Measurements from ENCODE around the gene BAMBI.

Gene BAMBI

DNA sequence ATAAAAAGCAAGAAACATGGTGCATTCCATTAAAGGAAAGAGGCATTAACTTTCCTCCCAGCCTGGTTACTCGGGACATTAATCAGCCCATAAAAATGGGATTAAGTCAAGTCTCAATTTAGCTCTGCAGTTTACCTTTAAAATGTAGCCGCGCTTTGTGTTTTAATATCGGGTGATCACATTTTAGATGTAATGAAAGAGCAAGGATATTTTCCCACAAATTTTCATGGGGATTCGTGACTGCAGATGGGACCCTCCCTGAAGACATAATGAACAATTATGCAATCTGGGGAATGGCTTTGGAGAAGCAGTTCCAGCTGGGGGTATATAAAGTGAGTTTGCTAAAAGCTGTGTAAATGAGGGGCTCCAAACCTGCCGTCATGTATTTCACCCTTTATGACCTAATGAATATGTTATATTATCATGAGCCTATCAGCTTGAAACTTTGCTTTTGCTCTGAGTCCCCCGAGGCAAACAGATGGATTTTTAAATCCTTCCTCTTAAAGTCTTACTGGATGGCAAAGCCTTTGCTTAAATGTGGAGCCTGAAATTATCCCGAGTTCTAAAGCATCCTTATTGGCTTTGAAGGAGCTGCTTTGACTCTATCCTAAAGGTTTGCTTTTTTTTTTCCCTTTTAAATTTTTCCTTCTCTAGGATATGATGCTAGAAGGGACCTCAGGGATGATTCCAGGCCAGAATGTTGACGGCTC lies 31.8 kb downstream of the BAMBI start:
- Histone ChIP-seq H3K27ac (ENCODE audit: low read length) (no peak overlapping the region), H3K9ac (ENCODE audit: low read length in 2 of 2) (no peak overlapping the region), H3K9me3 (ENCODE audit: control insufficient read depth in 2 of 2, low read length in 2 of 2) (peaks cover 0 to 5% of the 10 kb centered on the region in 2 donors), H3K36me3 (ENCODE audit: control insufficient read depth in 2 of 2, insufficient read depth in 2 of 2, low read length in 2 of 2) (no peaks in the 10 kb centered on the region), H3K27me3 (ENCODE audit: control insufficient read depth in 1 of 2, insufficient read depth in 2 of 2, low read length in 2 of 2) (no peaks in the 10 kb centered on the region), H3K4me1 (ENCODE audit: control insufficient read depth, insufficient read depth, low read length) (no peaks in the 10 kb centered on the region), H3K4me3 (ENCODE audit: low read length in 2 of 2) (no peak overlapping the region)

- H3K36me3 ChIP-seq (ENCODE audit: control insufficient read depth in 2 of 2, insufficient read depth in 2 of 2, low read length in 2 of 2), result no peaks in the 10 kb centered on the region
- no peaks in the 10 kb centered on the region for H3K4me1 ChIP-seq (ENCODE audit: control insufficient read depth, insufficient read depth, low read length)
- H3K9me3 ChIP-seq (ENCODE audit: control insufficient read depth in 2 of 2, low read length in 2 of 2), result peaks cover 0 to 5% of the 10 kb centered on the region in 2 donors
- no peak overlapping the region for H3K9ac ChIP-seq (ENCODE audit: low read length in 2 of 2)
- H3K4me3 ChIP-seq (ENCODE audit: low read length in 2 of 2), result no peak overlapping the region
- H3K27ac ChIP-seq (ENCODE audit: low read length), result no peak overlapping the region
- no peaks in the 10 kb centered on the region for H3K27me3 ChIP-seq (ENCODE audit: control insufficient read depth in 1 of 2, insufficient read depth in 2 of 2, low read length in 2 of 2)
These were observed 33.0 kb downstream of the BAMBI start for GRCh38 chr10:28710202-28710886.

- Histone ChIP-seq H3K27me3 (ENCODE audit: control insufficient read depth in 1 of 2, insufficient read depth in 2 of 2, low read length in 2 of 2) (no peaks in the 10 kb centered on the region), H3K9ac (ENCODE audit: low read length in 2 of 2) (no peak overlapping the region), H3K9me3 (ENCODE audit: control insufficient read depth in 2 of 2, low read length in 2 of 2) (peaks cover 0 to 5% of the 10 kb centered on the region in 2 donors), H3K4me3 (ENCODE audit: low read length in 2 of 2) (no peak overlapping the region), H3K4me1 (ENCODE audit: control insufficient read depth, insufficient read depth, low read length) (no peaks in the 10 kb centered on the region), H3K27ac (ENCODE audit: low read length) (no peak overlapping the region), H3K36me3 (ENCODE audit: control insufficient read depth in 2 of 2, insufficient read depth in 2 of 2, low read length in 2 of 2) (no peaks in the 10 kb centered on the region)
These were observed 33.7 kb downstream of the BAMBI start for GRCh38 chr10:28711041-28711440.

GRCh38 chr10:28711776-28712175 lies 34.5 kb downstream of the BAMBI start:
- Histone ChIP-seq H3K27ac (ENCODE audit: low read length) (no peak overlapping the region), H3K9me3 (ENCODE audit: control insufficient read depth in 2 of 2, low read length in 2 of 2) (peaks cover 0 to 5% of the 10 kb centered on the region in 2 donors), H3K4me1 (ENCODE audit: control insufficient read depth, insufficient read depth, low read length) (no peaks in the 10 kb centered on the region), H3K36me3 (ENCODE audit: control insufficient read depth in 2 of 2, insufficient read depth in 2 of 2, low read length in 2 of 2) (no peaks in the 10 kb centered on the region), H3K27me3 (ENCODE audit: control insufficient read depth in 1 of 2, insufficient read depth in 2 of 2, low read length in 2 of 2) (no peaks in the 10 kb centered on the region), H3K9ac (ENCODE audit: low read length in 2 of 2) (no peak overlapping the region), H3K4me3 (ENCODE audit: low read length in 2 of 2) (no peak overlapping the region)

DNA sequence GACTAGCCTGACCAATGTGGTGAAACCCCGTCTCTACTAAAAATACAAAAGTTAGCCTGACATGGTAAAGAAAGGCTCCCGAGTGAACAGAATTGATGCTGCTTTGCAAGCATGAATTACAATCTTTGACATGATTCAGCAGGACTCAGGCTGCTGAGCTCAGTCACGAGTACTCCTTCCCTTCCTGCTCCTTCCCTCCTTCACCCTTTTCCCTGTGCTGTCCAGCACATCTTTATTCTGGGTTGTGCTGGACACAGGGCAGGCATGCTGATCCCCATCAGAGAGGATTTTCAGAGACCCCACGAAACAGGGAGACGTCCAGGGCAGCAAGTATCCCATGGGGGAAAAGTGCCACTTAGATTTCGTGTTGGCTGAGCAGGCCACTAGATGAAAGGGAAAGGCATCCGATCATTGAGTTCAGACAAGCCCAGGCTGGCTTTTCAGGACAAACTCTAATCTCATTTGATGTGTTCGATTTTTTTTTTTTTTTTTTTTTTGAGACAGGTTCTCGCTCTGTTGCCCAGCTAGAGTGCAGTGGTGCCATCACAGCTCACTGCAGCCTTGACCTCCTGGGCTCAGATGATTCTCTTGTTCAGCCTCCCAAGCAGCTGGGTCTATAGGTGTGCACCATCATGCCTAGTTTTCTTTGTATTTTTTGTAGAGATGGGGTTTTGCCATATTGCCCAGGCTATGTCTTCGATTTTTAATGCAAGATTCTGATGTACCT lies 36.5 kb downstream of the BAMBI start:
- Histone ChIP-seq H3K36me3 (ENCODE audit: control insufficient read depth in 2 of 2, insufficient read depth in 2 of 2, low read length in 2 of 2) (no peaks in the 10 kb centered on the region), H3K9ac (ENCODE audit: low read length in 2 of 2) (no peak overlapping the region), H3K4me3 (ENCODE audit: low read length in 2 of 2) (no peak overlapping the region), H3K4me1 (ENCODE audit: control insufficient read depth, insufficient read depth, low read length) (no peaks in the 10 kb centered on the region), H3K27me3 (ENCODE audit: control insufficient read depth in 1 of 2, insufficient read depth in 2 of 2, low read length in 2 of 2) (no peaks in the 10 kb centered on the region), H3K9me3 (ENCODE audit: control insufficient read depth in 2 of 2, low read length in 2 of 2) (peaks cover 0 to 5% of the 10 kb centered on the region in 2 donors), H3K27ac (ENCODE audit: low read length) (no peak overlapping the region)

- H3K27ac ChIP-seq (ENCODE audit: low read length), result no peak overlapping the region
- H3K36me3 ChIP-seq (ENCODE audit: control insufficient read depth in 2 of 2, insufficient read depth in 2 of 2, low read length in 2 of 2), result no peaks in the 10 kb centered on the region
- H3K9me3 ChIP-seq (ENCODE audit: control insufficient read depth in 2 of 2, low read length in 2 of 2), result peaks cover 0 to 5% of the 10 kb centered on the region in 2 donors
- no peaks in the 10 kb centered on the region for H3K4me1 ChIP-seq (ENCODE audit: control insufficient read depth, insufficient read depth, low read length)
- no peak overlapping the region for H3K9ac ChIP-seq (ENCODE audit: low read length in 2 of 2)
- no peaks in the 10 kb centered on the region for H3K27me3 ChIP-seq (ENCODE audit: control insufficient read depth in 1 of 2, insufficient read depth in 2 of 2, low read length in 2 of 2)
- H3K4me3 ChIP-seq (ENCODE audit: low read length in 2 of 2), result no peak overlapping the region
These were observed 37.2 kb downstream of the BAMBI start for GRCh38 chr10:28714401-28715053.

DNA sequence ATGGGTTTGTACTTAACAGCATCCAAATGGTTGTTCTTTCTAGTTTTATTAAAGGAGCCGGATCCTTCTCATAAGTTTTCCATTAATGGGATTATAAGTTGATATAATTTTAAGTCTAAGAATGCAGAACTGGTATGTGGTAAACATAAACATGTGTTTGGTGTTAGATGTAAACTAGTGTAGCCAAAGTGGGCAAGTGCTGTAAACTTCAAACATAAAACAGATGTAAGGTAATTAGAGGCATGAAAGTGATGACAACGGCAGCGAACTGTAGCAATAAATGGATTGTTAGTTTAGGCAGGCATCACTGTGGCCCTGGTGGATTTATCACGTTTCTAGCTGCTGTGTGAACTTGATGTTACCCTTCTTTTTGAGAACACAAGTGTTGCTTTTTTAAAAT lies 37.9 kb downstream of the BAMBI start:
- H3K4me1 ChIP-seq (ENCODE audit: control insufficient read depth, insufficient read depth, low read length), result no peaks in the 10 kb centered on the region
- H3K36me3 ChIP-seq (ENCODE audit: control insufficient read depth in 2 of 2, insufficient read depth in 2 of 2, low read length in 2 of 2), result no peaks in the 10 kb centered on the region
- peaks cover 0 to 5% of the 10 kb centered on the region in 2 donors for H3K9me3 ChIP-seq (ENCODE audit: control insufficient read depth in 2 of 2, low read length in 2 of 2)
- no peaks in the 10 kb centered on the region for H3K27me3 ChIP-seq (ENCODE audit: control insufficient read depth in 1 of 2, insufficient read depth in 2 of 2, low read length in 2 of 2)
- no peak overlapping the region for H3K27ac ChIP-seq (ENCODE audit: low read length)
- no peak overlapping the region for H3K4me3 ChIP-seq (ENCODE audit: low read length in 2 of 2)
- H3K9ac ChIP-seq (ENCODE audit: low read length in 2 of 2), result no peak overlapping the region

DNA sequence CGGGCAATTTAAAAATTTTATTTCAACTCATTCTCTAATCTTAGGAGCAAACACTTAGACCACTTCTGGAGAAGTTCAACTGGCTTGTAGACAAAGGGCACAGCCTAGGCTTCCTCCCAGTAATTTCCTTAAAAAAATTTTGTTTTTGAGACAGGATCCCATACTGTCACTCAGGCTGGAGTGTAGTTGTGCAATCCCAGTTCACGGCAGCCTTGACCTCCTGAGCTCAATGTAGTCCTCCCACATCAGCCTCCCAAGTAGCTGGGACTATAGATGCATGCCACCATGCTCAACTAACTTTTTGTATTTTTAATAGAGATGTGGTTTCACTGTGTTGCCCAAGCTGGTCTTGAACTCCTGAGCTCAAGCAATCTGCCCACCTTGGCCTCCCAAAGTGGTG lies 38.4 kb downstream of the BAMBI start:
- Histone ChIP-seq H3K36me3 (ENCODE audit: control insufficient read depth in 2 of 2, insufficient read depth in 2 of 2, low read length in 2 of 2) (no peaks in the 10 kb centered on the region), H3K4me3 (ENCODE audit: low read length in 2 of 2) (no peak overlapping the region), H3K27me3 (ENCODE audit: control insufficient read depth in 1 of 2, insufficient read depth in 2 of 2, low read length in 2 of 2) (no peaks in the 10 kb centered on the region), H3K9ac (ENCODE audit: low read length in 2 of 2) (no peak overlapping the region), H3K27ac (ENCODE audit: low read length) (no peak overlapping the region), H3K4me1 (ENCODE audit: control insufficient read depth, insufficient read depth, low read length) (no peaks in the 10 kb centered on the region), H3K9me3 (ENCODE audit: control insufficient read depth in 2 of 2, low read length in 2 of 2) (peaks cover 0 to 5% of the 10 kb centered on the region in 2 donors)

GRCh38 chr10:28716748-28717147 lies 39.4 kb downstream of the BAMBI start:
- Histone ChIP-seq H3K27ac (ENCODE audit: low read length) (no peak overlapping the region), H3K36me3 (ENCODE audit: control insufficient read depth in 2 of 2, insufficient read depth in 2 of 2, low read length in 2 of 2) (no peaks in the 10 kb centered on the region), H3K9me3 (ENCODE audit: control insufficient read depth in 2 of 2, low read length in 2 of 2) (peaks cover 0 to 5% of the 10 kb centered on the region in 2 donors), H3K4me3 (ENCODE audit: low read length in 2 of 2) (no peak overlapping the region), H3K9ac (ENCODE audit: low read length in 2 of 2) (no peak overlapping the region), H3K27me3 (ENCODE audit: control insufficient read depth in 1 of 2, insufficient read depth in 2 of 2, low read length in 2 of 2) (peaks cover 3 to 4% of the 10 kb centered on the region in 2 donors), H3K4me1 (ENCODE audit: control insufficient read depth, insufficient read depth, low read length) (peaks cover 4% of the 10 kb centered on the region)

- no peak overlapping the region for H3K9ac ChIP-seq (ENCODE audit: low read length in 2 of 2)
- H3K9me3 ChIP-seq (ENCODE audit: control insufficient read depth in 2 of 2, low read length in 2 of 2), result peaks cover 0 to 2% of the 10 kb centered on the region in 2 donors
- H3K4me1 ChIP-seq (ENCODE audit: control insufficient read depth, insufficient read depth, low read length), result peaks cover 4% of the 10 kb centered on the region
- H3K27me3 ChIP-seq (ENCODE audit: control insufficient read depth in 1 of 2, insufficient read depth in 2 of 2, low read length in 2 of 2), result peaks cover 3 to 4% of the 10 kb centered on the region in 2 donors
- no peak overlapping the region for H3K27ac ChIP-seq (ENCODE audit: low read length)
- no peak overlapping the region for H3K4me3 ChIP-seq (ENCODE audit: low read length in 2 of 2)
- H3K36me3 ChIP-seq (ENCODE audit: control insufficient read depth in 2 of 2, insufficient read depth in 2 of 2, low read length in 2 of 2), result no peaks in the 10 kb centered on the region
These were observed 40.4 kb downstream of the BAMBI start for GRCh38 chr10:28717656-28718201.

All from stomach smooth muscle (tissue), 2 donors.